Activated CD4-positive, alpha-beta T cell treated with anti-CD3 and anti-CD28 coated beads, Interleukin-2, amount 50 U/mL, for 16 hours (primary cell): ENCODE measurements around the gene SH3BP2.

Source experiments
- DNase-seq: peaks from one replicate; pipeline ENCODE4 v3.0.0-alpha.2; 2020

SH3BP2 gene

DNA sequence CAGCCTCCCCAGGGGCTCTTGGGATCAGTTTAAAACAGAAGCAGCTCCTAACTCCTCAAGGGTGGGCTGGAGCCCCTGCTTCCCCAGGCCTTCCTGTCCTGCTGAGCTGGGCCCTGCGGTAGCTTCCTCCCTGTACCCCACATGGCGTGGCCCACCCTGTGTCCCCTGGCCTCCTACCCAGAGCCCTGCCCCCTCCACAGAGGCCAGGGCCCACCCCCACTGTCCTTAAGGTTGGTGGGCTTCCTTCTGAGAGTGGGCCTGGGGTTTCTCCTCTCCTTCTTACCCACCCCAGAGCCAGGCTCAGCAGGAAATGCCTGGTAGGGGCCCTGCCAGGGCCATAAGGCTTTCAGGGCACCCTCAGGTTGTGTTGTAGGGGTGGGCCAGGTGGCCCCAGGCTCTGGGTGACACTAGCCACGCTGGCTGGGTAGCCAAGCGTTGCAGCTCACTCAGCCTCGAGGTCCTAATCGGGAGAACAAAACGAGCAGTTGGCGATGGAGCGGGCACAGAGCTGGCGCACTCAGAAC, 11.6 kb downstream of the SH3BP2 start:
- no peak for DNase-seq

DNA sequence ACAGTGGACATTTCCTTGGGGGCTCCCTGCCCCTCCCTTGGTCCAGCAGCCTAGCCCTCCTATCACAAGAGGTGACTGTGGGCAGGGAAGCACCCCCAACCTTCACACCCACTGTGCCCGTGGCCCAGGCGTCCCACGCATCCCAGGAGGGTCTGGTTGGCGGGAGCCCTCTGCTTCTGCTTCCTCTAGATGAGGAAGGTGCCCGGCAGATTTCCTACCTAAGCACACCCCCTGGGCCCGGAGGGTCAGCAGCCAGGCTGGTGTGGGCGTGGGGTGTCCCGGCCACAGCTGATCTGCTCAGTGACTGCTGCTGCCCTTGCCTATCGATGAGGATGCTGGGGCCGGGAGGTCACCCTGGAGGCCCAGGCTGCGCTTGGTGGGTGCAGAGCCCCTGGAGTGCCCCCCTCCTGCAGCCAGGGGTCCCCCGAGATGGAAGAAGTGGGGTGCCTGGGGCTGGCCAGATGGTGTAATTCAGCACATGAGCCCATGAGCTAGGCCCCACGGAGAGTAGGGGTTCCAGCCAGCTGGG, 12.2 kb downstream of the SH3BP2 start:
- DNase-seq, result no peak

DNA sequence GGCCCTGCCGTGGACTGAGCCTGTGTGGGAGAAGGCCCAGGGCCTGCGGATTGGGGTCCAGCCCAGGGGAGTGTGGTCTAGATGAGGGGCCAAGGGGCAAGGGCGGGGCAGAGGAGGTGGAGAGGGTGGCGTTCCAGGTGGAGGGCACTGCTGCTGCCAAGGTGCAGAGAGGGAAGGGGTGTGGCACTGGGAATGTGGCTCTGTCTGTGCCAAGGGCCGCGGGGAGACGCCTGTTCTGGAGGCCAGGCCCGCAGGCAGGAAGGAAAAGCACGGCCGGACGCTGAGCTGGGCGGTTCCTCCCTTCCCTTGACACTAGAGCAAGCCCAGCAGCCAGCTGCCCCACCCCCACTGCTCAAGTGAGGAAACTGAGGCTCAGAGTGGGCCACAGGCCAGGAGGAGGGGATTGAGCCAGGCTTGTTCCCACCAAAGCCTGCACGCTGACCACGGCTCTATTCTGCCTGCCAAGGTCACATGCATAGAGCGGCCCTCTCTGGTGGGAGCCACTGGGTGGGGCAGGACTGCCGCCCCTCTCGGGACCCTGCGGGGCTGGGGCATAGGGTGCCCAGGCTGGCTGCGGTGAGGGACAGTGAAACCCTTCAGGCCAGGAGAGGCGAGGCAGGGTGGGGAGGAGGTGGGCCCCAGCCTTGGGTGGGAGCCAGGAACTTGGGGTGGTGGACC, 13.0 kb downstream of the SH3BP2 start:
- no peak for DNase-seq

DNA sequence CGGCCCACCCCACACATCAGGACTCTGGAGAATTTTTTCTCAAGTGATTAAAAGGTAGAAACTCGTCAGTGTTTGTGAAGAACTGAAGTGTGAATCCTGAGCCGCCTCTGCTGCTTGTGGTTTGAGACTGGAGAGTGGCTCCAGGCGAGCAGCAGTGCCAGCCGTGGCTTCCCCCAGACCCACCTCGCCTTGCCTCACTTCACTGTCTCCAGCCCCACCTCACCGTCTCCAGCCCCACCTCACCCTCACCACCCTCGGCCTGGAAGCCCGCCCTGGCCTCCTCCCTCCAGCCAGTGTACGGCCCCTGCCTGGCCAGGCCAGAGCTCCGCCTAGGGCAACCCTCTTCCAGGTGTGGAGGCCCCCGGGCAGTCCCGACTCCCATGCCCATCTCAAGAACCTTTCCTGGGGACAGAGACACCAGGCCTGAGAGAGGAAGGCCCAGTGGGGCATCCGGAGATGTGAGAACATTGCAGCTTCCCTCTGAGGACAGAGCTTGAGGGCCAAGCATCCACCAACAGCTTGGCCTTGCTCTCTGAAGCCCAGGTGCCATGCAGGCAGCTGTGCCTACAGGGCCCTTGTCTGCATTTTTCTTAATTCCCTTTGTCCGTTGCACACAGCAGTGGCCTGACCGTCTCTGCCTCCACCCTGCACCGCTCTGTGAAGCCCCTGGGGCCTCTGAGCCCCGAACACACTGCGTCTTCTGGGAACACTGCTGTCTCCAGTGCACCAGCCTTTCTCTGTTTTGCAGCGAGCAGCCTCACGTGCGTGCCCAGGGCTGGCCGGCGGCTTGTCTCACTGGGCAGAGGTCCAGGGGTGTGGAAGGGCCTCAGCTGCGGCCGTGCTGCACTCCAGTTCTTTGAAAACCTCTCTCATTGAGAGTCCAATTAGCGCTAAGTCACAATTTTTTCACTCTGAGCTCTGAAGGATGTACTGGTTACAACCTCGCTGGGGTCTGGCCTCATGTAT, 13.8 kb downstream of the SH3BP2 start:
- DNase-seq, result no peak

DNA sequence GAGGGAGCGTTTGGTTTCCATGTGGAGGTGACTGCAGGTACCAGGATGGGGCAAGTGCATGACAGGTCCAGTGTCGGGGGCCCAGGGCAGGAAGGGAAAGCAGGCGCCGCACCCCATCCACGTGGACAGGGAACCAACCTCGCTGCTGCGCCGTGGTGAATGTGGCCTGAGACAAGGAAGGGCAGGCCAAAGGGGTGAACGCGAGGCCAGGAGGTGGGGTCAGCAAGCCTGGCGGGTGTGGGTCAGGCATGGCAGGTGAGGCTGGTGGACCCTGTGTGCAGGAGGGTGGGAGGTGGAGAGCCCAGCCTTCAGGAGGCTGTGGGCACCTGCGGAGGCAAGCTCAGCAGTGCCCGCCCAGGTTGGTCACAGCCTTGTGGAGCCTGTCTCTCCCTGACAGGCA, 14.7 kb downstream of the SH3BP2 start:
- DNase-seq, result no peak

DNA sequence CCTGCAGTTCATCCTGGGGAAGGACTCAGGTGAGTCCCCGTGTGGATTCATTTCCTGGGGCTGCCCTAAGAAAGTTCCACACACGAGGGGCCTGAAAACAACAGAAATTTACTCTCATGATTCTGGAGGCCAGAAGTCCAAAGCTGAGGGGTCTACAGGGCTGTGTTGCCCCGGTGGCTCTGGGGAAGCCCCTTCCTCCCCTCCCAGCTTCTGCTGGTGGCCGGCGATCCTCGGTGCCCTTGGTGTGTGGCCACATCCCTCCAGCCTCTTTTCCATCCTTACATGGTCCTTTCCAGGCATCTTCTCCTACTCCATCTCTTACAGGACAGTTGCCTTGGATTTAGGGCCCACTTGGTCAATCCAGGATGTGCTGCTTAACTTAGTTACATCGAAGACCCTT, 15.1 kb downstream of the SH3BP2 start:
- DNase-seq, result no peak

DNA sequence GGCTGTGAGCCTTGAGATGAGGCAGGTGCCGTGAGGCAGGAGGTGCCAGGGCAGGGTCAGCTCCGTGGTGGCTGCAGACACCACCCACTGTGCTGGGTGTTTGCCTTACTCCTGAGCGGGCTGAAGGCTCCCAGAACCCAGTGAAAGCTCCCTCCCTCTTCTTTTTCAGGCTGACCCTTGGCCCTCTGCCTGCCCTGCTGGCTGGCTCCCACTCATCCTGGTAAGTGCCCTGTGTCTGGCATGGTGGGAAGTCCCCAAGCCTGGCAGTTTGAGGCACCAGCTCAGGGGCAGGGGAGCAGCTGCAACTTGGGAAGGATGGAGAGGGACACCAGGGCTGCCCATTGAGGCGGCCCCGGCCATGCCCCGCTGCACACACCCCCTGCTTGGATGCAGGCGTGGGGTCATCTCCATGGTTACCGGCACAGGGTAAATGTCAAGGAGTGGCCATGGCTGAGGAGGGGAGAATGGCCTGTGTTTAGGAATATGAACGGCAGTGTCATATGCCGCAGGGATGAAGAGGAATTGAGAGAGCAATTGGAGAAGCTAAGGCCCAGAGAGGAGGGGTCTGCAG, 16.8 kb downstream of the SH3BP2 start:
- no peak for DNase-seq

DNA sequence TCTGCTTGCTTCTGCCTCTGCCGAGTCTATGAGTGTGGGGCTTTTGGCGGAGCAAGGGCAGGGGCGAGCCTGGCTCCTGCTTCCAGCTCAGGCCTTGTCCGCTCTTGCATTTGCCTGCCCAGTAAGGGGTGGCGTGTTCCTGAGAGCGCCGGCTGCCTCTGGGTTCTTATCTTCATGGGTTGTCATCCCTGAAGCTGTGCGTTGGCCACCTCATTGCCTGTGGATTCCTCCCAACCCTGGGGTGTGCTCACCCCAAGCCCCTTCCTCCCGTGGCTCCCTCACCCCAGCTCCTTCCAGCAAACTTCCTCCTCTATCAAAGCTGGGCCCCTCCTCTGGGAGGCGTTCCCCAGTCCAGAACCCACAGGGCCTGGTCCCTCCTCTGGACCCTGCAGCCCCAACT, 17.5 kb downstream of the SH3BP2 start:
- DNase-seq, result no peak

DNA sequence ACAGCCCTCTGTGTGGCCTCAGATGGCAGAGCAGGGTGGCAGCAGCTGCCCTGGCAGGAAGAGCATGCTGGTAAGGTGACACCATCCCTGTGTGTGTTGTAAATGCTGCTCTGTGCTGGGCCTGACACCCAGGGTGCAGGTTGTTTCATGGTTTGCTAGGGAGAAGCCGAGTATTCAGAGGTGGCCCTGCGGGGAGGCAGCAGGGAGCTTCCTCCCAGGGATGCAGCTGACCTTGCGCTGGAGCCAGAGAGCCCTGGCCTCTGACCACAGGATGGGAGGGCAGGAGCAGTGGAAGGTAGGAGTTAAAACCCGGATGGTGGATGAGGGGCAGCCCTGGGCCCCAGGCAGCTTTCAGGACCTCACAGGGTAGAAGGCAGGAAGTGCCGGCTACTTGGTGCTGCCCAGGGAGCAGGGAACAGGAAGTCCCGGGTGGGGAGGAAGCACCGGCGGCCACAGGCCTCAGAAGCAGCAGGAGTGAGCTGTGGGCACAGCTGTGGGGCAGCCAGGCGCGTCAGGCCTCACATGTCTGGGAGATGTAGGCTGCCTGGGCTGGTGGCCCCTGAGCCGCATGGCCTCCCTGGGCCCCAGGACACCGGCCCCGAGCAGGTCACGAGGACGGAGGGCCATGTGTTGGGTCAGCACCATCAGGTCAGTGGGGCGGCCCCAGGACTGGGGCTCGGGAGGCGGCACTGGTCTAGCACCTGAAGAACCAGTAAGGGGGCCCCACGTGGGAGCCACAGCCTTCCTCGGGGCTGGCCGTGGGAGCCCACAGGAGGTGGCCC, 19.1 kb downstream of the SH3BP2 start:
- DNase-seq, result peak; percentile 84

DNA sequence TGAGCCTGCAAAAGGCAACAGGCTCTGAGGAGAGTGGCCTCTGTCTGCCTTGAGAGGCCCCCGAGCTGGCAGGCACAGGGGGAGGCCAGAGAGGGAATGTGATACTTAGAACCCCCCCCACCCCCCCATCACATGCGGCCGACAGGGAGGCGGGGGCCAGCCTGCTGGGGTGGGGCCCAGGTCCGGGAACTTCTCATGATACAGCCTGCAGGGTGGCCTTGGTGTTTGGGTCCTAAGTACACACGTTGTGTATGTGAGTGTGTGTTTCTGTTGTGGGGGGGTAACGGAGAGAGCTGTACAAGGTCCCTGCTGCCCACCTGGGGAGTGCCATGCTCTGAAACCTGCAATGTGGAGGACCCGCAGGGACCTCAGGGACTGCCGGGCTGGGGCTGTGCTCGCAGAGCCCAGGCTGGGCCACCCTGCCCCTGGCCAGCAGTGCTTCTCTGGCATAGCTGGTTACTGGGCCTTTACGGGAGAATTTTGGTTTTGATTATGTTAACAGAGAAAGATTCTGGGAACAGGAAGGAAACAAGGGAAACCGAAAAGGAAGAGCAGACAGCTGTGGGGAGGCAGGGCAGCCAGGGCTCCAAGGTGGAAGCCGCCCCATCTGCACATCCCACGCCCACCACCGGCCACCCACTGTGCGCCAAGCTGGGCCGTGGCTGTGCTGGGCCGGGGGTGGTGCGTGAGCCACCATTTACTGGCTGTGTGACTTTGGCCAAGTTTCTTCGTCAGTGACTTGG, 19.9 kb downstream of the SH3BP2 start:
- DNase-seq, result peak; percentile 26

DNA sequence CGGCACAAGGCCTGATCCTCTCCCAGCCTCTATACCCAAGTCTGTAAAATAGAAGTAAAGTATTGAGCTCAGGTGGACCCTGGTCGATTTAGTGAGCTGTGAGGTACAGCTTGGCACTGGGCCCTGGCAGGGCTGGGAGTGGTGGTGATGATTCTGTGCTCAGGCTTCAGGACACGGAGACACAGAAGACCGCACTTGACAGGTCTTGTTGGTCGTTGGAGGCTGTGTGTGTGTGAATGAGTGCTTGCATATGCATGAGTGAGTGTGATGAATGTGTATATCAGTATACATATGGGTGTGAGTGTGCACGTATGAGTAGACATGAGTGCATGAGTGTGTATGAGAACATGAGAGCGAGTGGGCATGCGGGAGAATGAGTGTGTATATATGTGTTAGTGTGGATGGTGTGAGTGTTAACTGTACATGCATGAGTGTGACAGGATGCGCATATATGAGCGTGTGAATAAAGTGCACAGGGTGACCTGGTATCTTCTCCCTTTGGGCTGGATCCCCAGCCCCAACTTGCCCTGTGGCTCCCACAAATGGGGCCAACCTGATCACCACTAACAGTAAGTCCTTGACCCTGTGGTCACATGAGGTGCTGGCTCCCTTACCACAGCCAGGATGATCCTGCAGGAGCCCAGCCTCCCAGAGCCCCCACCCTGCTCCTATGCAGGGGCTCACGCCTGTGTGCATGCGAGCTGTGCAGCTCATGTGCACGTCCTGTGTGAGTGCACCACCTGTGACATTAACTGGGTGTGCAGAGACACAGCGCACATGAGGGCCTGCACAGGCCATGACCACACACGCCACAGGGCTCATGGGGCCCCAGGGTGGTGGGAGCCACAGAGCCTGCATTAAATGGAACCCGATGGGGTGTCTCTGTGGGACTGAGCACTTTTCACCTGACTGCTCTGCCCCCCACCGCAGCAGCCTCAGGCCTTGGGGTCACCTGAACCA, 20.8 kb downstream of the SH3BP2 start:
- peak; percentile 25 for DNase-seq

DNA sequence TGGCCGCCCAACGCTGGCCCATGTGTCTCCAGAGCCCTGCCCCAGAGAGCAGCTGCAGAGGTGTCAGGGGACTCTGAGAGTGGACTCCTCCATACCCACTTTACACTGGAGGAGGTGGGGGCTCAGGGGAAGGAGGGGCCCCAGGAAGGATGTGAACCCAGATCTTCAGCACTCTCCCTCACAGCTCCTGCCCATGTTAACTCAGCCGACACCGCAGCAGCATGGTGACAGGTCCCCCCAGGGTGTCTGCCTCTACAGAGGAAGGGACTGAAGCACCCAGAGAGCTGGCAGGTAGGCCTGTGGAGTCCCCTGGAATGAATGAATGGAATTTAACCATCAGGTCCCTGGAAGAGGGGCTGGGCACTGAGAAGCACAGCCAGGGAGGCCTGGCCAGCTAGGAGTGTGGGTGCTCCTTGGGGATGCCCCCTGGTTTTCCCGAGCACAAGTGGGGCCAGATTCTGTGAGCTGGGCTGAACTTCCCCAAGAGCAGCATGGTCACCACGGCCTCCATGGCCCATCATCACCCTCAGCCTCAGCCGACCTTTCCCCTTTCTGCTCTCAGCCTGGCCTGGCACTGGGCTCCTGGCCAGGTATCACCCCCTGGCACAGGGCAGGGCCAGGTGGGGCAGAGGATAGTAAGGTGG, 21.9 kb downstream of the SH3BP2 start:
- no peak for DNase-seq

DNA sequence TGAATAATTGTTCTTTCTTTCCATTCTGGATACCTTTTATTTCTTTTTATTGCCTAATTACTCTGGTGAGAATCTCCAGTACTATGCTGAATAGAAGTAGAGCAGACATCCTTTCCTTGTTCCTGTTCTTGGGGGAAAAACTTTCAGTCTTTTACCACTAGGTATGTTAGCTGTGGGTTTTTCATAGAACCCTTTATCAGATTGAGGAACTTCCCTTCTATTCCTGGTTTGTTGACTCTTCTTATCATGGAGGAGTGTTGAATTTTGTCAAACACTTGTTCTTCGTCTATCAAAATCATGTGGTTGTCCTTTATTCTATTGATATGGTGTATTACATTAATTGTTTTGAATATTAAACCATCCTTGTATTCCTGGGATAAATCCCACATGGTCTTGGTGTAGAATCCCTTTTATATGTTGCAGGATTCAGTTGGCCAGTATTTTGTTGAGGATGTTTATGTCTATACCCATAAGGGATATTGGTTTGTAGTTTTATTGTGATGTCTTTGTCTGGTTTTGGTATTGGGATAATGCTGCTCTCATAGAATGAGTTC, 23.6 kb downstream of the SH3BP2 start:
- DNase-seq, result no peak

DNA sequence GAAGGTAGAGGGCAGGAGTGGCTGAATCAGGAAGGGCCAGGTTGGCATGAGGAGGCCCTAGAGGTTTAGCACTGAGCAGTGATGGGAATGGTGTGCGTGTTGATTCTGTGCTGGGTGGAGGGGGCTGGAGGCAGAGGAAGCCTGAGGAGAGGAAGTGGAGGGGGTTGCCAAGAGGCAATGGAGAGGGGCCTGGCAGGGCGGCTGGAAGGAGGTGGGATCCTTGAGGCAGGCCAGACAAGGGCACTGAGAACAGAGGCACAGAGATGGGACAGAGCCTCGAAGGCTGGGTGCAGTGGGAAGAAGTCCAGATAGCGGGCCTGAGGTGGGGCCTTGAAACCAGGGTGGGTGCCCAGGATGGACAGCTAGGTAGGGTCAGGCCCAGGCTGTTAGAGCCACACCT, 24.3 kb downstream of the SH3BP2 start:
- DNase-seq, result no peak

DNA sequence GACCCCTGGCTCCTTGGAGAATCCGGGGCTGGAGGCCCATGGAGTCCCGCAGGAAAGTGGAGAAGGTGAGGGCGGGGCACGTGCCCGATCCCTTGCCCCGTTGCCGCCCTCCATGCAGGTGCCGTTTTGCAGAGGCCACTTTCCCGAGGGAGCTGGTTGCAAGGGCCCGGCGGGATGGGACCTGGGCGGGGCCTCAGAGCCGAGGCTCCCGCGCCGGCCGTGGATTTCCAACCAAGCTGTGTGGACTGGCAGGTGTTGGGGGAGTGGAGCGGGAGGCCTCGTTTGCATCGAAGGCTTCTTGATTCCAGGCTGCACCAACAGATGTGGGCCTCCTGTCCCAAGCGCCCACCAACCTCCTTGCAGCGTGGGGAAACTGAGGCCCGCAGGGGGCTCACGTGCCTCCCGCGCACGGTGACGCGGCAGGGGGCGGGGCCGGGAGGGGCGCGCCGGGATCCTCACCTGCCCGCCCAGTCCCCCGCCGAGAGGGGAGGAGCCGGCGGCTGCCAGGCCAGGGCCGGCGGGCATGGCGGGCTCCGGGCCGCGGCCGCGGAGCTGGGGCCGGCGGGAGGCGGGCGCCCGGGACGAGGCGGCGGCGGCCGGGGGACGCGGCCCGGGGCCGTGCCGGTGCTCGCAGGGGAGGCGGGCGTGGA, 24.9 kb downstream of the SH3BP2 start:
- DNase-seq, result peak; percentile 35

DNA sequence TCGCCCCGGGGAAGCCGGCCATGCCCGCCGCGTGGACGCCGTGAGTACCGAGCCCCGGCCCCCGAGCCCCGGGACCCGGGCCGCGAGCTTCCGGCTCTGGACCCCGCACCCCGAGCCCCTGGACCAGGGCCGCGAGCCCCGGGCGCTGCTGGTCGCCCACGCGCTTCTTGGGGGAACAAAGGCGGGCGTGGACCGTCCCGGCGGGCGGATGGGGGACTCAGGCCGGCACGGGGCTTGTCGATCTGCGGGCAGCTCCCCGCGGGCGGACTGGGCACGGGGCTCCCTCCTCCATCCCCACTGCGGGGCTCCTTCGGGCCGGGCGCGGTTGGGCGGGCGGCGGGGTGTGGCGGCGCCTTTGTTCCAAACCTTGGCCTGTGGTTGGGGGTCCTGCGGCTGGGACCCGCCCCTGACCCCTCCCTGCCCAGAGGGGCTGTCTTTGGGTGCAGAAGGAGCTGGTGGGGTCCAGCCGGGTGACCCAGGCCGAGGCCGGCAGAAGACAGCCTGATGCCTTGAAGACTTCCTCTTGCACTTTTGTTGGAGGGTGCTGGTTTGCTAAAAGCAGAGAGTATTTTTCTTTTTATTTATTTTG, 25.6 kb downstream of the SH3BP2 start:
- DNase-seq, result no peak

DNA sequence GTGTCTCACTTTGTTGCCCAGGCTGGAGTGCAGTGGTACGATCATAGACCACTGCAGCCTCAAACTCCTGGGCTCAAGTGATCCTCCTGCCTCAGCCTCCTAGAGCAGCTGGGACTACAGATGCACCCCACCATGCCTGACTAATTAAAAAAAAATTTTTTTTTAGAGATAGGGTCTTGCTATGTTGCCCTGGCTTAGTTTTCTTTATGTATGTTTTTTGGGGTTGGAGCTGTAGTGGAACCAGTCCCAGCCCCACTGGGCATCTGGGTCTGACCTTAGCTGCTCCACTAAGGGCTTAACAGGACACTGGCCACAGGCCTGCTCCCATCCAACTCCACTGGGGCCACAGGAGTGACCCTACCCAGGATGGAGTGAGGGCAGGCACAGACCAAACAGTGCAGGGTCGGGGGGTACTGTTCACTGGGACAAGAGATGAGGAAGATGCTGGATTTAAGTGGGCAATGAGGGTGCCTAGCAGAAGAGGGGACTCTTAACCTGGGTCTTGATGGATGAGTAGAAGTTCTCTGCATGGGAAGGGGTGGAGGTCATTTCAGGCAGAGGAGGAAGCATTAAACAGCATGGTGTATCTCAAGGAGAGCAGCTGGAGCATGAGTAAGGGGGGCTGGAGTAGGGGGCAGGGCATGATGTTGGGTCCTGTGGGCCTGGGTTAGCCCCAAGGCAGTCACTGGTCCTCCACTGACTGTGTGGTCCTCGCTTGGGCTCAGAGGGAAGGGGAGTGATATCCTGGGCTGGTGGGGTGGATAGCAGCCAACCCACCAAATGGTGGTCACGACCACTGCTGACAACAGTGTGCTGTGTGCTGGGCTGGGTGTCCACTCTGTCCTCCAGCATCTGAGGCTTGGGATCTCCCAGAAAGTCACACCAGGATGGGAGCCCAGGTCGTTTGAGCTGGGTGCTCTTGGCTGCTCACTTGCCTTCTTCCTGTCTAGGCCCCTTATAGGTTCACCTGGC, 26.6 kb downstream of the SH3BP2 start:
- DNase-seq, result no peak
